ENCODE measurements around the gene SPRR2E.
"Not testable (repeated sequence)": the region's sequence is repeated elsewhere in the genome, so short reads cannot be mapped to it uniquely, and the experiment has no call there.

The SPRR2E gene

DNA sequence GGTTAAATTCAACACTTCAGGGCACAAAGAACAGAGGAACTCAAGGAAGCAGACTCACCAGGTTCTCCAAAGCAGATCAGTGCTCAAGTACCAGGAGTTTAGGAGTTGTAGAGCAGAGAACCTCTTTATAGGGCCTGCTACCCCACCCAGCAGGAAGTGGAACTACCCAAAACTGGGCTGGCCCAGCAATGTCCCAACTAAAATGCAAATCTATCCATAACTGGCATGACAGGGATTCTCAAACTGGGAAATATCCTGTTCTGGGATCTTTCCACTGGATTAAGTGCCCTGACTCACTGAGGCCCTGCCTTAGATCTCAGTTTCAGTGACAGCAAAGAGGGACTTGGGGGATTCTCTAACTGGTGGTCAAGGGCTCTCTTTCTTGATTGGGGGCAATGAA, at the start of gene SPRR2E:
Gene SPRR2E, minus strand, starts transcription at position 101 of the 400 bp plus-strand sequence. CDS start 775 bp downstream, outside the sequence.
- H3K4me3 Mint-ChIP-seq = no peak within 1 kb of the TSS
- no peak for ATAC-seq (replicated peaks)
- H3K36me3 Mint-ChIP-seq = no peaks in the 10 kb centered on the region
- peaks cover 0 to 1% of the 10 kb centered on the region in 2 donors for H3K9me3 Mint-ChIP-seq
- H3K4me1 Mint-ChIP-seq = no peaks in the 10 kb centered on the region
- H3K27ac Mint-ChIP-seq = no peak within 1 kb of the TSS
- no peak for DNase-seq
- H3K27me3 Mint-ChIP-seq = peaks cover 9 to 17% of the 10 kb centered on the region in 2 donors

DNA sequence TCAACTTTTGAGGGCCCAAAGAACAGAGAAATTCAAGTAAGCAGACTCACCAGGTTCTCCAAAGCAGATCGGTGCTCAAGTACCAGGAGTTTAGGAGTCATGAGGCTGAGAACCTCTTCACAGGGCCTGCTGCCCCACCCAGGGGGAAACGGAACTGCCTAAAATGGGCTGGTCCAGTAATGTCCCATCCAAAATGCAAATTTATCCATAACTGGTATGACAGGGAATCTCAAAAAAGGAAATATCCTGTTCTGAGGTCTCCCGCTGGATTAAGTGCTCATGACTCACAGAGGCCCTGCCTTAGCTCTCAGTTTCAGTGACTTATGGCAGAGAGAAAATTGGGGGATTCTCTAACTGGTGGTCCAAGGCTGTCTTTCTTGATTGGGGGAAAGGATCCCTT, 47.1 kb upstream of the SPRR2E start:
- ATAC-seq (replicated peaks) (no peak), DNase-seq (no peak)
- H3K4me1 Mint-ChIP-seq = no peaks in the 10 kb centered on the region
- no peak overlapping the region for H3K4me3 Mint-ChIP-seq
- no peak overlapping the region for H3K27ac Mint-ChIP-seq
- H3K27me3 Mint-ChIP-seq = peaks cover 34 to 35% of the 10 kb centered on the region in 2 donors
- H3K9me3 Mint-ChIP-seq = peaks cover 0 to 2% of the 10 kb centered on the region in 2 donors
- no peaks in the 10 kb centered on the region for H3K36me3 Mint-ChIP-seq

DNA sequence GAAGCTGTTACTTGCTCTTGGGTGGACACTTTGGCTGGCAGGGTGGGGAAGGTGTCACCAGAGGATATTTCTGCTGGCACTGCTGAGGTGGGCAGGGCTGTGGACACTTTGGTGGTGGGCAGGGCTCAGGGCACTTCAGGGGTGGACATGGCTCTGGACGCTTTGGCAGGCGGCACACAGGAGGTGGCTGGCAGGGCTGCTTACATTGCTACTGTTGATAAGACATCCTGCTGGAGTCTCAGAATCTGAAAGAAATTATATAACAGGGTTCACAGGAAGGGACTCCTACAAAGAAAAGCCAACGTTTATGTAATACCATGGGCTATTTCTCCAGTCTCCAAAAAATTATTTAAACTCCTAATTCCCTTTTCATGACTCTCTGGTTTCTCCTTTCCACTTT, 46.2 kb upstream of the SPRR2E start:
- H3K36me3 Mint-ChIP-seq = no peaks in the 10 kb centered on the region
- DNase-seq = no peak
- ATAC-seq (replicated peaks) = no peak
- H3K4me3 Mint-ChIP-seq = no peak overlapping the region
- no peaks in the 10 kb centered on the region for H3K4me1 Mint-ChIP-seq
- H3K27me3 Mint-ChIP-seq = peaks cover 35 to 39% of the 10 kb centered on the region in 2 donors
- H3K9me3 Mint-ChIP-seq = peaks cover 0 to 3% of the 10 kb centered on the region in 2 donors
- no peak overlapping the region for H3K27ac Mint-ChIP-seq

DNA sequence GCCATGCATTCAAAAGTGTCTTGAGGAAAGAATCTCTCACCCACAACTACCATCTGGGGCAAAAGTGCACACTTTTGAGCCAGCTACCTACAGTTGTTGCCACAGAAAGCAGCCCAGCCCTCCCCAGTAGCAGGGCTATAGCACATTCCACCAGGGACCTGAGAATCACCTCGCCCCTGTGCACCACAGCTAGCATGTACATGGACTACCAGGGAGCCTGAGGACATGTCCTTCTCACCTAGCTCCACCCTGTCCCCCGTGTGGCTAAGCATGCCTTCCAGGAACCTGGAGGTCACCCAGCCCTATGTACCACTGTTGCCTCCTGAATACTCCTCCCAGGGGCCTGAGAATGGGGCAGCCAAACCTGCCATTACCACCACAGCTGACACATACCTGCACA, 39.4 kb upstream of the SPRR2E start:
- ATAC-seq (replicated peaks) (no peak), DNase-seq (no peak)
- Mint-ChIP-seq H3K27me3 (peaks cover 65 to 66% of the 10 kb centered on the region in 2 donors), H3K4me3 (no peak overlapping the region), H3K36me3 (no peaks in the 10 kb centered on the region), H3K27ac (no peak overlapping the region), H3K9me3 (peaks cover 0 to 3% of the 10 kb centered on the region in 2 donors), H3K4me1 (no peaks in the 10 kb centered on the region)

DNA sequence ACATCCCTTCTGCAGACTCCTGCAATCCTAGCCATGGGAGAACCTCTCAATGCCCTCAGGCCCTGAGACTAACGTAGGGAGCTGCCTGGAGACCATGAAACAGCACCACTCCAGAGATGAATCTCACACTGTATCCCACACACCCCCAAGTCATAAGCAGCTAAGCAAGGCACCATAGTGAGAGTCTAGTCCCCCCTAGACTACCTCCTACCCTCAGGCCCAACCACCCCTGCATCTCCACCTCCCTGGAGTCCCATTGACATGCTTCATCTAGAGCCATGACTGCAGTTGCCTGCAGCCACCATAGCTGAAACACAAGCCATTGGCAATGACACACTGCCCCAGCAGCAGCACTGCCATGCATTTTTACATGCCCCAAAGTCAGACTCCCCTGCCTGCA, 38.9 kb upstream of the SPRR2E start:
- ATAC-seq (replicated peaks) = no peak

DNA sequence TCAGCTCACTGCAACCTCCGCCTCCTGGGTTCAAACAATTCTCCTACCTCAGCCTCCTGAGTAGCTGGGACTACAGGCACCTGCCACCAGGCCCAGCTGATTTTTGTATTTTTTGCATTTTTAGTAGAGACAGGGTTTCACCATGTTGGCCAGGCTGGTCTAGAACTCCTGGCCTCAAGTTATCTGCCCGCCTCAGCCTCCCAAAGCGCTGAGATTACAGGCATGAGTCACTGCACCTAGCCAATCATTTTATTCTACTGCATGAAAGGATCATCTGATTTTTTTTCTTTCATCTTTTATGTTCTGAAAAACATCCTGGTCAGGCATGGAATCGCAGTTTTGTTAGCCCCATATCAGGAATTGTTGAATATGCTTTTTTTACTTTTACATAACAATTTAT, 34.4 kb upstream of the SPRR2E start:
- not testable (repeated sequence) for H3K27ac Mint-ChIP-seq; H3K36me3 Mint-ChIP-seq; H3K4me1 Mint-ChIP-seq; H3K4me3 Mint-ChIP-seq; ATAC-seq (replicated peaks); DNase-seq
- Mint-ChIP-seq H3K9me3 (peaks cover 16 to 21% of the 10 kb centered on the region in 2 donors), H3K27me3 (peaks cover 37 to 43% of the 10 kb centered on the region in 2 donors)

More for the DNA sequence above, 38.9 kb upstream of the SPRR2E start:
- H3K27ac Mint-ChIP-seq = no peak overlapping the region
- peaks cover 0 to 3% of the 10 kb centered on the region in 2 donors for H3K9me3 Mint-ChIP-seq
- no peak for DNase-seq
- peaks cover 66% of the 10 kb centered on the region in 2 donors for H3K27me3 Mint-ChIP-seq
- H3K36me3 Mint-ChIP-seq = no peaks in the 10 kb centered on the region
- H3K4me3 Mint-ChIP-seq = no peak overlapping the region
- no peaks in the 10 kb centered on the region for H3K4me1 Mint-ChIP-seq

DNA sequence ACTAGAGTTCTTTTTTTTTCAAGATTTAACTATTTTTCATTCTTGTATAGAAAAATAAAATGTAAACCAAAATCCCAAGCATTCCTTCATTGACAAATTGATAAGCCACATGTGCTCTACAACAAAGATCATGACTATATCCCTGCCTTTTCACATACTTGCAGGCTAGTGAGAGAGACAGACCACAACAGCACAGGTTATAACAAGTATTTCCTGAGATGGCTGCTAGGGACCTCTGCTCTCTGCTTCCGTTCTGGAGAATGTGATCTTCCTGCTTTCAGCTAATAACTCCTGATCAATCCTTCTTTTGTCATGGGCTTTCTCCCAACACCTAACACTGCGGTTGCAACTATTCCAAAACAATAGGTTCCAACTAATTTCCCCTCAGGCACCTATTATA, 33.0 kb upstream of the SPRR2E start:
- H3K4me3 Mint-ChIP-seq = no peak overlapping the region
- ATAC-seq (replicated peaks) (no peak), DNase-seq (no peak)
- peaks cover 0 to 4% of the 10 kb centered on the region in 2 donors for H3K36me3 Mint-ChIP-seq
- H3K27me3 Mint-ChIP-seq = peaks cover 27 to 33% of the 10 kb centered on the region in 2 donors
- H3K4me1 Mint-ChIP-seq = no peaks in the 10 kb centered on the region
- H3K27ac Mint-ChIP-seq = no peak overlapping the region
- H3K9me3 Mint-ChIP-seq = peaks cover 16 to 26% of the 10 kb centered on the region in 2 donors

DNA sequence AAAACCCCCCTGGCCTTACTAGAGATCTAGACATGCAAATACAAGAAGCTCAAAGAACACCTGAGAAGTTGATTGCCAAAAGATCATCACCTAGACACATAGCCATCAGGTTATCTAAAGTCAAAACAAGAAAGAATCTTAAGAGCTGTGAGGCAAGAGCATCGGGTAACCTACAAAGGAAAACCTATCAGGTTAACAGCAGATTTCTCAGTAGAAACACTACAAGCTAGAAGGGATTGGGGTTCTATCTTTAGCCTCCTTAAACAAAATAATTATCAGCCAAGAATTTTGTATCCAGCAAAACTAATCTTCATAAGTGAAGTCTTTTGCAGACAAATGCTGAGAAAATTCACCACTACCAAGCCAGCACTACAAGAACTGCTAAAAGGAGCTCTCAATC, 31.2 kb upstream of the SPRR2E start:
- H3K4me3 Mint-ChIP-seq = no peak overlapping the region
- no peak overlapping the region for H3K27ac Mint-ChIP-seq
- no peak for DNase-seq
- ATAC-seq (replicated peaks) = no peak
- H3K27me3 Mint-ChIP-seq = peaks cover 22 to 35% of the 10 kb centered on the region in 2 donors
- no peaks in the 10 kb centered on the region for H3K4me1 Mint-ChIP-seq
- peaks cover 0 to 4% of the 10 kb centered on the region in 2 donors for H3K36me3 Mint-ChIP-seq
- peaks cover 16 to 26% of the 10 kb centered on the region in 2 donors for H3K9me3 Mint-ChIP-seq

DNA sequence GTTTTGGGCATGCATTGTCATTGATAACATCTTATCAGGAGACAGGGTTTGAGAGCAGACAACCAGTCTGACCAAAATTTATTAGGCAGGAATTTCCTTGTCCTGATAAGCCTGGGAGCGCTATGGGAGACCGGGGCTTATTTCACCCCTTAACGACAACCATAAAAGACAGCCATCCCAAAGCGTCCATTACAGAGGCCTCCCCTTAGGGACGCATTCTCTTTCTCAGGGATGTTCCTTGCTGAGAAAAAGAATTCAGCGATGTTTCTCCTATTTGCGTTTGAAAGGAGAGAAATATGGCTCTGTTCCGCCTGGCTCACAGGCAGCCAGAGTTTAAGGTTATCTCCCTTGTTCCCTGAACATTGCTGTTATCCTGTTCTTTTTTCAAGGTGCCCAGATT, 29.5 kb upstream of the SPRR2E start:
- not testable (repeated sequence) for H3K4me3 Mint-ChIP-seq; DNase-seq; ATAC-seq (replicated peaks); H3K36me3 Mint-ChIP-seq; H3K27ac Mint-ChIP-seq; H3K4me1 Mint-ChIP-seq
- peaks cover 17 to 30% of the 10 kb centered on the region in 2 donors for H3K27me3 Mint-ChIP-seq
- peaks cover 16 to 26% of the 10 kb centered on the region in 2 donors for H3K9me3 Mint-ChIP-seq

DNA sequence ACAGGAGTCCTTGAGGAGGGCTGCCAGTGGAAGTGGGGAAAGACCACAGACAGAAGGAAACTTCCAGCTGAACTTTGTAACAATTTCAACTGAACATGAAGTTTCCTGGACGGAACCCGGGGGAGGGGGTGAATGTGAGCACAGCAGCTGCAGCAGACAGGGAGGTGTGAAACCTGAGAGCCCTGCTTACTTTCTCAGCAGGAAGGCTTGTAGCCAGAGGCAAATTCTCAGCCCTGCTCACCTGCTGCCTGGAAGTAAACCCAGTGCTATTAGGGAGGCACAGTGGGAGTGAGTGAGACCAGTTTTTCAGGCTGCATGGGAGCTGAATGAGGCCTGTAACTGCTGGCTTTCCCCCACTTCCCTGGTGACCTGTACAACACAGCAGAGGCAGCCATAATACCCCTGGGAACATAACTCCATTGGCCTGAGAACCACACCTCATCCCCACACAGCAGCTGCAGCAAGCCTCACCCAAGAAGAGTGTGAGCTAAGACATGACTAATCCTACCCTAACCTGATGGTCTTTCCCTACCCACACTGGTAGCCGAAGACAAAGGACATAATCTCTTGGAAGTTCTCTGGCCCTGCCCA, 28.6 kb upstream of the SPRR2E start:
- no peak overlapping the region for H3K4me3 Mint-ChIP-seq
- peaks cover 16 to 26% of the 10 kb centered on the region in 2 donors for H3K9me3 Mint-ChIP-seq
- no peak for ATAC-seq (replicated peaks)
- no peaks in the 10 kb centered on the region for H3K4me1 Mint-ChIP-seq
- peaks cover 0 to 4% of the 10 kb centered on the region in 2 donors for H3K36me3 Mint-ChIP-seq
- peaks cover 13 to 36% of the 10 kb centered on the region in 2 donors for H3K27me3 Mint-ChIP-seq
- no peak for DNase-seq
- H3K27ac Mint-ChIP-seq = no peak overlapping the region

DNA sequence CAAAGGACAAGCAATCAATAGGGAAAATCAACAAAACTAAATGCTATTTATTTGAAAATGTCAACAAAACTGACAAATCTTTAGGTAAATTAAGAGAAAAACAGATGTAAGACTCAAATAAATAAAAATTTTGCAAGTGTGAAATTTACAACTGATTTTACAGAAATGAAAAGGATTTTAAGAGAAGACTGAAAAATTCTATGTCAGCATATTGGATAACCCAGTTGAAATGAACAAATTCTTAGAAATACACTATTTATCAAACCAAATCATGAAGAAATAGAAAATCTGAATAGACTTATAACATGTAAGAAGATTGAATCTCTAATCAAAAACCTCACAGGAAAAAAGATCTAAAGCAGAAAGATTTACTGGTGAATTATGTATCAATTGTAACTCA, 26.6 kb upstream of the SPRR2E start:
- Mint-ChIP-seq H3K4me1 (no peaks in the 10 kb centered on the region), H3K27ac (no peak overlapping the region), H3K27me3 (peaks cover 17 to 46% of the 10 kb centered on the region in 2 donors), H3K9me3 (peaks cover 16 to 25% of the 10 kb centered on the region in 2 donors), H3K36me3 (peaks cover 0 to 4% of the 10 kb centered on the region in 2 donors), H3K4me3 (no peak overlapping the region)
- DNase-seq (no peak), ATAC-seq (replicated peaks) (no peak)

DNA sequence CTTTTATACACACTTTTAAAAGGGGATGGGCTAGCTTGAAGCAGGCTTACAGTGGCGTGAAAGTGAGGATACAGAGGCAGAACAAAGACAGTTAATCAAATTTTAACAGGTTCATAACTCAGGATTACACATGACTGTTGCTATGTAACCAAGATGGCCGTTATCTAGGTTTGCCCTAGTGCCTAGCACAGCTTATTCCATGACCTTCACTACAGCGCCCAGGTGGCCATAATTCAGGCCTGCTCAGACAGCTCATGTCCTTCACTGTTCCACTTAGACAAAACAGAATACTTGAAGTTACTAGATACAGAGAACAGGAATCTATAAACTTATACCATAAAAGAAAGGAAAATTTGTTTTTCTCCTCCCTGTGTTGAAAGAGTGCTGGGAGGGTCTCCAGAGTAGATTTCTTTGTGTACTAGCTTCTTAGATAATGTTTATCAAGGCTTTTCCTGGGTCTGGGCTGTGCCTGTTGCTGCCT, 25.2 kb upstream of the SPRR2E start:
- no peaks in the 10 kb centered on the region for H3K36me3 Mint-ChIP-seq
- peaks cover 4 to 11% of the 10 kb centered on the region in 2 donors for H3K9me3 Mint-ChIP-seq
- no peak overlapping the region for H3K27ac Mint-ChIP-seq
- no peaks in the 10 kb centered on the region for H3K4me1 Mint-ChIP-seq
- DNase-seq (no peak), ATAC-seq (replicated peaks) (no peak)
- H3K4me3 Mint-ChIP-seq = no peak overlapping the region
- peaks cover 23 to 52% of the 10 kb centered on the region in 2 donors for H3K27me3 Mint-ChIP-seq

DNA sequence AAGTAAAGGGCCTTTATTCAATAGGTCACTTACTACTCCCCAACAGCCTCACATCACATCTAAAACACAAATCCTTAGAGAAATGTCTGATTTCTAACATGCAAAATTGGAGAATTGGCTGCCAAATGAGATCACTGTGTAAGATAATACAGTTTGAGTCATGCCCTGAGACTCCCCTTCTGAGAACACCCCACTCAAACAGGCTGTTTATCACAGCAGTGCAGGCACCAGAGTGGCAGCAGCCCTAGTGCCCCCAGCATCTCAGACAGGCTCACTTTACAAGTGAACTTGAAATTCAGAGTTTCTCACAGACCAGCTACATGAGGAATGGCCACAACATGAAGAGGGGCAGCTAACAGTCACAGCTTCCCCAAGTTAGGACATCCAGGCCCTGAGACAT, 20.9 kb upstream of the SPRR2E start:
- H3K4me1 Mint-ChIP-seq; H3K9me3 Mint-ChIP-seq; H3K36me3 Mint-ChIP-seq; ATAC-seq (replicated peaks); DNase-seq; H3K27ac Mint-ChIP-seq; H3K4me3 Mint-ChIP-seq: not testable (repeated sequence)
- H3K27me3 Mint-ChIP-seq = peaks cover 22 to 52% of the 10 kb centered on the region in 2 donors

DNA sequence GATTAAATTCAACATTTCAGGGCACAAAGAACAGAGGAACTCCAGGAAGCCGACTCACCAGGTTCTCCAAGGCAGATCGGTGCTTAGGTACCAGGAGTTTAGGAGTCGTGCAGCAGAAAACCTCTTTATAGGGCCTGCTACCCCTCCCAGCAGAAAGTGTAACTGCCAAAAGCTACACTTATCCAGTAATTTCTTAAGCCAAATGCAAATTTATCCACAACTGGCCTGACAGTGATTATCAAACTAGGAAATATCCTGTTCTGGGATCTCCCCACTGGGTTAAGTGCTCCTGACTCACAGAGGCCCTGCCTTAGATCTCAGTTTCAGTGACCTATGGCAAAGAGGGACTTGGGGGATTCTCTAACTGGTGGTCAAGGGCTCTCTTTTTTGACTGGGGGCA, 19.1 kb upstream of the SPRR2E start, which contains the start of gene SPRR2F:
Gene SPRR2F, minus strand, starts transcription at position 101 of the 400 bp plus-strand sequence. CDS start 783 bp downstream, outside the sequence.
- H3K27me3 Mint-ChIP-seq = peaks cover 16 to 44% of the 10 kb centered on the region in 2 donors
- H3K27ac Mint-ChIP-seq = no peak within 1 kb of the TSS
- H3K4me3 Mint-ChIP-seq = no peak within 1 kb of the TSS
- no peak for DNase-seq
- ATAC-seq (replicated peaks) = no peak
- peaks cover 0 to 1% of the 10 kb centered on the region in 2 donors for H3K9me3 Mint-ChIP-seq
- H3K36me3 Mint-ChIP-seq = no peaks in the 10 kb centered on the region
- no peaks in the 10 kb centered on the region for H3K4me1 Mint-ChIP-seq

DNA sequence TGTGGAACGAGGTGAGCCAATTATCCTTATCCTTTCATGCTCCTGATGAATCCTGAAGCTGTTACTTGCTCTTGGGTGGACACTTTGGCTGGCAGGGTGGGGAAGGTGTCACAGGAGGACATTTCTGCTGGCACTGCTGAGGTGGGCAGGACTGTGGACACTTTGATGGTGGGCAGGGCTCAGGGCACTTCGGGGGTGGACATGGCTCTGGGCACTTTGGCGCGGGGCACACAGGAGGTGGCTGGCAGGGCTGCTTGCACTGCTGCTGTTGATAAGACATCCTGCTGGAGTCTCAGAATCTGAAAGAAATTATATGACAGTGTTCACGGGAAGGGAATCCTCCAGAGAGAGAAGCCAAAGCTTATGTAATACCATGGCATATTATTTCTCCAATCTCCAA, 18.1 kb upstream of the SPRR2E start:
- ATAC-seq (replicated peaks); H3K27ac Mint-ChIP-seq; H3K9me3 Mint-ChIP-seq; H3K4me1 Mint-ChIP-seq; H3K36me3 Mint-ChIP-seq; DNase-seq; H3K4me3 Mint-ChIP-seq: not testable (repeated sequence)
- H3K27me3 Mint-ChIP-seq = peaks cover 19 to 39% of the 10 kb centered on the region in 2 donors
